Measurements from ENCODE around the gene SEC11A. TPM values are rescaled to one million over a fixed set of nuclear protein-coding genes. Genes with fewer than 3 reads are reported as not detected.

The SEC11A gene
- total RNA-seq = 168 TPM
- long read RNA-seq, transcript SEC11A-201 (6 exons, 1,656 nt) = major isoform, 73 of 84 reads
- long read RNA-seq, partial matches to known transcripts = 2 of 84 reads
- long read RNA-seq, other reads (novel, unspliced or antisense) = 6 of 84 reads

DNA sequence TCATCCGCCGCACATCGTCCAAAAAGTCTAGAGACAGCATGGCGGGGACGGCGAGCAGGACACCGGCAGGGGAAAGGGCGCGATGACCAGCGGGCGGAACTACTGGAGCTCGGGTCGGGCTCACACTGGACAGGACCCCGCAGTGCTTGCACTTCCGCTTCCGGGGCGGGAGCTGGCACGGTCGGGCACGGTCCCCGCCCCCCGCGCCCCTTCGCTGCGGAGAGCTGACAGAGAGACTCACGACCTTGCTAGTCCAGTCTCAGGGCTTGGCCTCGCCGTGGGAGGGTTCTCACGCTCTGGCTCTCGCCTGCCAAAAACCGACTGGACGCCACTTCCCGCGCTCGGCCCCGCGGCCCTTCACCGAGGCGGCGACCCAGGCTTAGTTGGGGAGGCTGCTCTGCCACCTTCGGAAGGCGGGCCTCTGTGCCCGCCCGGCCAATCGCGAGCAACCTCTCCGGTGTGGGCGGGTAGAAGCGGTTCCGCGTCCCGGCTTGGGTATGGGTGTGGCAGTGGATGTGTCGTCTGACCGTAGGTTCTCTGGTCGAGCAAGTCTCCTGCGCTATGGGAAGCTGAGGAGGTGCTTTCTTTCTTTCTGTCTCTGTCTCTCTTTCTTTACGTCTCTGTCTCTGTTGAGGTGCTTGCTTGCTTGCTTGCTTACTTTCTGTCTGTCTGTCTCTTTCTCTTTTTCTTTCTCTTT, at the start of gene SEC11A:
Gene SEC11A (minus strand): TSS at position 104 of the 697 bp plus-strand sequence. CDS start 64 bp downstream, at position 40.
- intact Hi-C loops (cut with DNase I) = no loop called here
- ATAC-seq (peak; percentile 98), DNase-seq (peak; percentile 98)
- Histone ChIP-seq H3K36me3 (peaks cover 9% of the 10 kb centered on the region), H3K27ac (peak within 1 kb of the TSS; percentile 98), H3K4me1 (peaks cover 20% of the 10 kb centered on the region), H3K4me3 (peak within 1 kb of the TSS; percentile 96), H3K27me3 (no peaks in the 10 kb centered on the region), H3K9me3 (no peaks in the 10 kb centered on the region)
- TF ChIP-seq, protein P1, sequence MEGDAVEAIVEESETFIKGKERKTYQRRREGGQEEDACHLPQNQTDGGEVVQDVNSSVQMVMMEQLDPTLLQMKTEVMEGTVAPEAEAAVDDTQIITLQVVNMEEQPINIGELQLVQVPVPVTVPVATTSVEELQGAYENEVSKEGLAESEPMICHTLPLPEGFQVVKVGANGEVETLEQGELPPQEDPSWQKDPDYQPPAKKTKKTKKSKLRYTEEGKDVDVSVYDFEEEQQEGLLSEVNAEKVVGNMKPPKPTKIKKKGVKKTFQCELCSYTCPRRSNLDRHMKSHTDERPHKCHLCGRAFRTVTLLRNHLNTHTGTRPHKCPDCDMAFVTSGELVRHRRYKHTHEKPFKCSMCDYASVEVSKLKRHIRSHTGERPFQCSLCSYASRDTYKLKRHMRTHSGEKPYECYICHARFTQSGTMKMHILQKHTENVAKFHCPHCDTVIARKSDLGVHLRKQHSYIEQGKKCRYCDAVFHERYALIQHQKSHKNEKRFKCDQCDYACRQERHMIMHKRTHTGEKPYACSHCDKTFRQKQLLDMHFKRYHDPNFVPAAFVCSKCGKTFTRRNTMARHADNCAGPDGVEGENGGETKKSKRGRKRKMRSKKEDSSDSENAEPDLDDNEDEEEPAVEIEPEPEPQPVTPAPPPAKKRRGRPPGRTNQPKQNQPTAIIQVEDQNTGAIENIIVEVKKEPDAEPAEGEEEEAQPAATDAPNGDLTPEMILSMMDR (IDR thresholded peaks at IDR 0.05) = no peak

- H3K4me1 ChIP-seq = peaks cover 24% of the 10 kb centered on the region
- peaks cover 27% of the 10 kb centered on the region for H3K36me3 ChIP-seq
- intact Hi-C loops (cut with DNase I) = no loop called here
- H3K9me3 ChIP-seq = no peaks in the 10 kb centered on the region
- no peak for DNase-seq
- no peaks in the 10 kb centered on the region for H3K27me3 ChIP-seq
- TF ChIP-seq, protein P1 (IDR thresholded peaks at IDR 0.05) = no peak
- H3K4me3 ChIP-seq = no peak overlapping the region
- ATAC-seq = no peak
- H3K27ac ChIP-seq = no peak overlapping the region
Observed at GRCh38 chr15:84765675-84766074, 49.7 kb upstream of the SEC11A start.

DNA sequence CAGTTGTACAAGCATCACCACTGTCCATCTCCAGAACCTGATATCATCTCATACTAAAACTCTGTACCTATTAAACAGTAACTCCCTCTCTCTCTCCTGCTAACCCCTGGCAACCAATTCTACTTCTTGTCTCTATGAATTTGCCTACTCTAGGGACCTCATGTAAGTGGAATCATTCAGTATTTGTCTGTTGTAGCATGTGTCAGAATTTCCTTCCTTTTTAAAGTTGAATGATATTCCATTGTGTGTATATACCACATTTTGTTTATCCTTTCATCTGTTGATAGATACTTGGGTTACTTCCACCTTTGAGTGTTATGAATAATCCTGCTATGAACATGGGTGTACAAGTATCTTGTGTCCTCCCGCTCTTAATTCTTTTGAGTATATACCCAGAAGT, 49.0 kb upstream of the SEC11A start:
- no peak for DNase-seq

GRCh38 chr15:84764585-84764984, 48.6 kb upstream of the SEC11A start:
- Histone ChIP-seq H3K27ac (no peak overlapping the region), H3K27me3 (no peaks in the 10 kb centered on the region), H3K4me1 (peaks cover 30% of the 10 kb centered on the region), H3K36me3 (peaks cover 23% of the 10 kb centered on the region), H3K9me3 (no peaks in the 10 kb centered on the region), H3K4me3 (no peak overlapping the region)
- intact Hi-C loops (cut with DNase I) = no loop called here
- no peak for ATAC-seq
- DNase-seq = no peak
- TF ChIP-seq, protein P1 (IDR thresholded peaks at IDR 0.05) = no peak

More for the DNA sequence above, 49.0 kb upstream of the SEC11A start:
- Histone ChIP-seq H3K9me3 (no peaks in the 10 kb centered on the region), H3K36me3 (peaks cover 27% of the 10 kb centered on the region), H3K27ac (no peak overlapping the region), H3K4me3 (no peak overlapping the region), H3K27me3 (no peaks in the 10 kb centered on the region), H3K4me1 (peaks cover 30% of the 10 kb centered on the region)
- no peak for ATAC-seq
- TF ChIP-seq, protein P1 (IDR thresholded peaks at IDR 0.05) = no peak
- intact Hi-C loops (cut with DNase I) = no loop called here

GRCh38 chr15:84762840-84763572, 47.1 kb upstream of the SEC11A start:
- Histone ChIP-seq H3K27ac (no peak overlapping the region), H3K27me3 (no peaks in the 10 kb centered on the region), H3K36me3 (peaks cover 8% of the 10 kb centered on the region), H3K9me3 (no peaks in the 10 kb centered on the region), H3K4me1 (peaks cover 38% of the 10 kb centered on the region), H3K4me3 (no peak overlapping the region)
- peak; percentile 10 for ATAC-seq
- TF ChIP-seq, protein P1 (IDR thresholded peaks at IDR 0.05) = no peak
- intact Hi-C loops (cut with DNase I) = no loop called here
- no peak for DNase-seq
